Esophagus squamous epithelium (tissue), 4 donors: ENCODE results near the gene TOR4A.

Source experiments
- POLR2A ChIP-seq, 4 donors: fragments of 450-650 bp; IDR thresholded peaks; one replicate each; pipeline ENCODE4 v1.6.1; 2017; ENCODE audit warnings: antibody characterized with exemption in 4 of 4, mild to moderate bottlenecking in 4 of 4, moderate library complexity in 3 of 4
- TF ChIP-seq, protein P1 (sequence below), 6 experiments: fragments of 450-650 bp in 4 of 6; fragments of 200-600 bp in 2 of 6; sonication (generic) in 2 of 6; IDR thresholded peaks; one replicate each; pipeline ENCODE4 v1.5.1; 2016 to 2019; ENCODE audit warnings: antibody characterized with exemption in 6 of 6, mild to moderate bottlenecking in 4 of 6, moderate library complexity in 4 of 6

DNA sequence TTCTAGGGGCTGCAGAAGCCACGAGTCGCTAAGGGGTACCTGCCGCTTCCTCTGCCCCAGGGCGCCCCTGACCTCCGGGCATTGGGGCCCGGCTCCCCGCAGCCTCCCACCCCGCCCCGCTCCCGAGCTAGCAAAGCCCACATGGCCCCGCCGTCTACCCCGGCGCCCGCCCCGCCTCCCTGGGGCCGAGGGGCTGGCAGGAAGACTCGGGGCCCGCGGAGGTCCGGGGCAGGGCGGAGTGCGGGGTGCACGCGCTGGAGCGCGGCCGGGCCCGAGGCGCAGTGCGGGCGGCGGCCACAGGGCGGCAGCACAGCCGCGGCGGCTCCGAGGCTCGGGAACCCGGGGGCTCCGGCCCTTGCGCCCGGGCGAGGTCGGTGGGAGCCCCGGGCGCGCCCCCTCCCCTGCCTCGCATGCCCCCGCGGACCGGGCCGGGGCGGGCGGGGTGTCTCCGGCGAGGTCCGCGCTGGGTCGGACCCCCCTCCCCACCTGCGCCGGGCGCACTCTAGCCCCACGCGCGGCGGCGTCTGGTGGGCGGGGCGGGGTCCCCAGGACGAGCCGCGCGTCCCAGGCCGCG lies 17.8 kb downstream of the TOR4A start:
- TF ChIP-seq, protein P1, sequence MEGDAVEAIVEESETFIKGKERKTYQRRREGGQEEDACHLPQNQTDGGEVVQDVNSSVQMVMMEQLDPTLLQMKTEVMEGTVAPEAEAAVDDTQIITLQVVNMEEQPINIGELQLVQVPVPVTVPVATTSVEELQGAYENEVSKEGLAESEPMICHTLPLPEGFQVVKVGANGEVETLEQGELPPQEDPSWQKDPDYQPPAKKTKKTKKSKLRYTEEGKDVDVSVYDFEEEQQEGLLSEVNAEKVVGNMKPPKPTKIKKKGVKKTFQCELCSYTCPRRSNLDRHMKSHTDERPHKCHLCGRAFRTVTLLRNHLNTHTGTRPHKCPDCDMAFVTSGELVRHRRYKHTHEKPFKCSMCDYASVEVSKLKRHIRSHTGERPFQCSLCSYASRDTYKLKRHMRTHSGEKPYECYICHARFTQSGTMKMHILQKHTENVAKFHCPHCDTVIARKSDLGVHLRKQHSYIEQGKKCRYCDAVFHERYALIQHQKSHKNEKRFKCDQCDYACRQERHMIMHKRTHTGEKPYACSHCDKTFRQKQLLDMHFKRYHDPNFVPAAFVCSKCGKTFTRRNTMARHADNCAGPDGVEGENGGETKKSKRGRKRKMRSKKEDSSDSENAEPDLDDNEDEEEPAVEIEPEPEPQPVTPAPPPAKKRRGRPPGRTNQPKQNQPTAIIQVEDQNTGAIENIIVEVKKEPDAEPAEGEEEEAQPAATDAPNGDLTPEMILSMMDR (IDR thresholded peaks at IDR 0.05): peak; percentile 9 to 94 (median 84)
- no peak for TF ChIP-seq POLR2A (IDR thresholded peaks at IDR 0.05)
